ENCODE results near the gene ODC1.
"Not testable (repeated sequence)": the region's sequence is repeated elsewhere in the genome, so short reads cannot be mapped to it uniquely, and the experiment has no call there.

ODC1 gene

DNA sequence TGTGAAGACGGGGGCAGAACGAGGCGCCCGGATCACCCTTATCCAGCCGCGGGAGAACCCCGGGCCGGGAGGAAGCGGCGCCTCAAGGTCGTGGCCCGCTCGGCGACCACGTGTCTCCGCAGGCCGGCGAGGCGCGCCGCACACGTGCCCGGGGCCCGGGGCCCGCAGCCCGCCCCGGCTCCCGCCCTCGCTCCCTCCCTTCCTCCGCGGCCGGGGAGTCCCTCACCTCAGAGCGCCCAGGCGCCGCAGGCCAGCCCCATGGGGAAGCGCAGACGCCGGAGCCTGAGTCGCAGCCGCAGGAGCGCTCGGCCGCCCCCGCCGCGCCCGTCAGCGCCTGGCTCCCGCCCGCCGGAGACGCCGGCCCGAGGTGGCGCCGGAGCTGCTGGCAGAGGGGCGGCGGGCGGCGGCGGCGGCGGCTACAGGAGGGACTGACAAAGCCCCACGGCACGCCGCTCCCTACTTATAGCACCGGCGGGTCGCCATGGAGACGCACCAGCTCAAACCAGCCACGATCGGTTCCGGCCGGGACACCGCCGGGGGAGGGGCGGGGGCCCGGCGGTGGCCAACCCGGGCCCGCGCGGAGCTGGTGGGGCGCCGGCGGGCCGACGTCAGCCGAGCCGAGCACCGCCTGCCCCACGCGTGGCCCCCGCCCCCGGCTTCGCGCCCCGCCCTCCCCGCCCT lies at the start of gene ODC1:
ODC1 (minus strand) TSS at position 433 of the 681 bp plus-strand sequence. CDS start 3,295 bp downstream, outside the sequence.
- DNase-seq: peak; percentile 97

DNA sequence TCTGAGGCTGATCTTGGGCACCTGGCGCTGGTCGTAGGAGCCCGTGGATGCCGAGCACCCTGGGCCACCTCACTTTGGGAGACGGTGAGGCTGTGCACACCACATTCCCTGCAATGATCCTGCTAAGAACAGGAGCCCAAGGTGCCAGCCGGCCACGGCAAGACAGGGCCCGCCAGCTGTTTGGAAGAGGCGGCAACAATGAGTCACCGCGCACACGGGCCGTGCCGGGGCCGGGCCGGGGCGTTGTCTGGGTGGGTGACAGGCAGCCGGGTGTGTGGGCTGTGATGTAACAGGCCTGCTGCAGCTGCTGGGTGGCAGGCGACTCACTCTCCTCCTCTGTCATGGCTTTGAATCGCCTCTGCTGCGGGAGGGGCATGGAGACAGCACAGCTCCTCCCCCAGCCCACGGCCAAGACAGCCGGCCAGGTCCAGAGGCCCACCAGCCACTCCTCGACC lies 49.7 kb upstream of the ODC1 start:
- DNase-seq: peak; percentile 79

- DNase-seq: no peak
Measured at GRCh38 chr2:10495988-10496313, 47.8 kb upstream of the ODC1 start.

- no peak for DNase-seq
Measured at GRCh38 chr2:10495311-10495987, 47.3 kb upstream of the ODC1 start.

GRCh38 chr2:10494351-10495066 lies 46.4 kb upstream of the ODC1 start:
- DNase-seq: no peak

- no peak for DNase-seq
Measured at GRCh38 chr2:10493634-10494281, 45.6 kb upstream of the ODC1 start.

- DNase-seq: no peak
Measured at GRCh38 chr2:10493075-10493633, 45.0 kb upstream of the ODC1 start.

GRCh38 chr2:10490806-10491291 lies 42.7 kb upstream of the ODC1 start:
- DNase-seq: no peak

DNA sequence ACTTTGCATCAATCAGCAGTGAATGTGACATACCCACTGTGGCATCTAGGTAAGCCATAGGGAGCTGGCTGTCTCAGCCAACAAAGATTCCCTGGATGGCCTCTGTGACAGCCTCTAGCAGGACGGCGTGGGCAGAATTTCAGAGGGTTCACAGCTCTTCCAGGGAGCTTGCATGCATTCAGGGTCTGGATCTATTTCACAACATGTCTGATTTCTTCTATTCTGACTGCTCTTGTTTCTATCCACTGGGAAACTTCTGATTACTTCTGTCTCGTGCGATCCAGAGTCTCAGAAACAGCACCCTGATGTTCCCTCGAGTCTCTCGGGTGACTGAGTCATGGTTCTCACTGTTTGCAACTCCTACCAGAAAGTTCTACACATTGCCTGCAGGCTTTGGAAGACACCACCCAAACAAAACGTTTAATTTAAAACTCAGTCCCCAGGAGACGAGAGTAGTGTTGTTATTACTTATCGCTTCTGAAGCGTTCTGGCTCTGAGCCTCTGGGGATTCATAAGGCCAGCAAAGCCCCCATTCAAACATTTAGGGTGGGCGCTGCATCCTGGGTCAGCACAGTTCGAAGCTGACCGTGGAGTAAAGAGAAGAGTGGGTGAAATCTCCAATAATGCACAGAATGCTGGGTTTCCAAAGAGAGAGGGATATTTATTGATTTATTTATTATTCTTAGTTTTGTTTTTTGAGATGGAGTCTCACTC lies 41.9 kb upstream of the ODC1 start:
- DNase-seq: no peak

GRCh38 chr2:10488142-10488541 lies 40.0 kb upstream of the ODC1 start:
- not testable (repeated sequence) for DNase-seq

- DNase-seq: not testable (repeated sequence)
Measured at GRCh38 chr2:10487741-10488104, 39.6 kb upstream of the ODC1 start.

DNA sequence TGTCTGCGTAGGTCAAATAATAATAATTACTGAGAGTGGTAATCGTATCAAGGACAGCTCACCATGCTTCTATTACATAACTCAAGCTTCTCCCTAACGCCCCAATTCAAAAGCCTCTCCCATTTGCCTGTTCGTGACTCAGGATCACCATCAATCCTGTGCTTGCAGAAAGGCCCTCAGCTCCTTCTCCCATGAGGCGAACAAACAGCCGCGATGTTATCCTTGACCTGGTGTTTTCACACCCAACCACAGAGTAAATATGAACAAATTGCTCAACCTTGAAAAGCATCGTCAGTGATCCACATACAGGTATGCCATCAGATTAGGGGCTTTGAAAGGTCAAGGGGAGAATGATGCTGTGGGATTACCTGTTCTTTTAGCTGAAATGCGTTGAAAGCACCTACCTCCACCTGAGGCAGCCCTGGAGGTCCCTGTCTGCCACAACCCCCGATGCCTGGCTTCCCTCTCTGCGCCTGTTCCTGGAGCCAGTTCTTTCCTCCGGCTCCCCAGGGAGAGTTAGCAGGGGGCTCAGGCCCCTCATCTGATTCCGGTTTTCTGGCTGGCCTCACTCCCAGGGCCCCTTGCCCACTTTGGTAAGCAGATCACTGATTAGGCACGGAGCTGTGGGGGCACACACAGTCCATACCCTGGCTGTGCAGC lies 39.1 kb upstream of the ODC1 start:
- no peak for DNase-seq

GRCh38 chr2:10486601-10487079 lies 38.5 kb upstream of the ODC1 start:
- no peak for DNase-seq

DNA sequence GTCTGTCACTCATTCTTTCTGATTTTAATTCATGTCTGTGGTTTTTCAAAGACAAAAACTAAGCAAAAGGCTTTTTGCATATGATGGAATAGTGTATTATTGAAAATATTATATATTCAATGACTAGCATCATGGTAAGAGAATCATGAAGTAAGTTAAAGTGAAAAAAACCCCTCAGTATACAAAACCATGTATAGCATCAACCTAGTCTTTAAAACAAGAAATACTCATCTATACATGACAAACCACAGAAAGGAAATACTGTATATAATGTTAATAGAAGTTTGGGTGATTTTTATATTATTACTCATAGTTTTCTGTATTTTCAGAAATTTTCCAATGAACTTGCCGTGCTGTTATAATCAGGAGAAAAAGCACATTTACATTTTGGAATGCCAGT lies 38.0 kb upstream of the ODC1 start:
- no peak for DNase-seq

GRCh38 chr2:10482913-10483312 lies 34.8 kb upstream of the ODC1 start:
- DNase-seq: no peak

- no peak for DNase-seq
Measured at GRCh38 chr2:10482460-10482859, 34.3 kb upstream of the ODC1 start.

DNA sequence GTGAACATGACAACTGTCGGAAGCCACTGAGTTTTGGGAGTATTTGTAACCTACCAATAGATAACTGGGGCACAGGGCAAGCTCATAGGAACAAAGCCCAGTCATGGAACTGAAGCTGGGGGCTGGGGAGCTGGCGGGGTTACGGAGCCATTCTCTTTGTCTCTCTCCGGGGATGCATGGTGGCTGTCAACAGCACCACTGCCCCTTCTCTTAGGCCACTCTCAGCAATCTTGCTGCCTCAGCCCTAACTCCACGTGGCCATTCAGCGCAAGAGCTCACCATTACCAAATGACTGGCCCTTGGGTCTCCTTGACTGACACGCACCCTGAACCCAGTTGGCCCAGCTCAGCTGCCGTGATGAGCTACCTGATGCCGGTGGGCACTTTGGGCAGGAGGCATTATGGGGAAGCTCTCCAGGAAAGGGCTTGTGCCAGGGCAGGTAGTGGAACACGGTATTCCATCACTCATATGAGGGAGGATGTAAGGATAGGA lies 33.6 kb upstream of the ODC1 start:
- DNase-seq: no peak

DNA sequence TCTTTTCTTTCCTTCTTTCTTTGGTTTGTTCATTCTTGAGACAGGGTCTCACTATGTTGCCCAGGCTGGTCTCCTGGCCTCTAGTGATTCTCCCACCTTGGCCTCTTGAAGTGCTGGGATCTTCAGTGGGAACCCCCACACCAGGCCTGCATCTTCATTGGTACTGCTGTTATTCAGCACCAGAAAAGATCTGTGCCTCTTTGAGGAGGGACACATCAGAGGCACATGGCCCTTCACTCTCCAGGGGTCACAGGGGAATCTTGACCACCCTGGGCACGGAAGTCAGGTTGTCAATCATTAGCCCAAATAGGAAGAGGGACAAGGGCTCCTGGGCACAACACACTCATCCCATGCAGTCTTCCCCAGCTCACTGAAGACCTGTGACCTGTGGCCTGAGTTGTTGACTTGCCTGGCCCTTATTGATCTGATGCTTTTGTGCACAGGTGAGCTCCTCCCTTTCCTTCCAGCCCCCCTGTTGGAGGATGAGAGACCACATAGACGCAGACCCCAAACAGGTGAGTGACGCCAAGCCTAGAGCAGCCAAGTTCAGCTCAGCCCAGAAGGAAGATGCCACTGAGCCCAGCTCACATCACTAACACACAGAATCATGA lies 33.0 kb upstream of the ODC1 start:
- no peak for DNase-seq

GRCh38 chr2:10480359-10480949 lies 32.3 kb upstream of the ODC1 start:
- no peak for DNase-seq

- DNase-seq: no peak
Measured at GRCh38 chr2:10478916-10479315, 30.8 kb upstream of the ODC1 start.

- DNase-seq: no peak
Measured at GRCh38 chr2:10478298-10478625, 30.1 kb upstream of the ODC1 start.

Measured in NCI-H2107 (cell line).